ACHN (cell line): ENCODE results near the gene SETD1A.

Experiments used
- DNase-seq: peaks from one replicate; pipeline ENCODE4 v3.0.0-alpha.2; 2015
- in situ Hi-C: cut with HindIII; loops from 2 replicates; pipeline ENCODE4 v1.10.0; 2017; ENCODE audit warnings: low sequenced_read_pairs, low pct_ligation_motif_present, low pct_unique_long_range_greater_than_20kb

The SETD1A gene

DNA sequence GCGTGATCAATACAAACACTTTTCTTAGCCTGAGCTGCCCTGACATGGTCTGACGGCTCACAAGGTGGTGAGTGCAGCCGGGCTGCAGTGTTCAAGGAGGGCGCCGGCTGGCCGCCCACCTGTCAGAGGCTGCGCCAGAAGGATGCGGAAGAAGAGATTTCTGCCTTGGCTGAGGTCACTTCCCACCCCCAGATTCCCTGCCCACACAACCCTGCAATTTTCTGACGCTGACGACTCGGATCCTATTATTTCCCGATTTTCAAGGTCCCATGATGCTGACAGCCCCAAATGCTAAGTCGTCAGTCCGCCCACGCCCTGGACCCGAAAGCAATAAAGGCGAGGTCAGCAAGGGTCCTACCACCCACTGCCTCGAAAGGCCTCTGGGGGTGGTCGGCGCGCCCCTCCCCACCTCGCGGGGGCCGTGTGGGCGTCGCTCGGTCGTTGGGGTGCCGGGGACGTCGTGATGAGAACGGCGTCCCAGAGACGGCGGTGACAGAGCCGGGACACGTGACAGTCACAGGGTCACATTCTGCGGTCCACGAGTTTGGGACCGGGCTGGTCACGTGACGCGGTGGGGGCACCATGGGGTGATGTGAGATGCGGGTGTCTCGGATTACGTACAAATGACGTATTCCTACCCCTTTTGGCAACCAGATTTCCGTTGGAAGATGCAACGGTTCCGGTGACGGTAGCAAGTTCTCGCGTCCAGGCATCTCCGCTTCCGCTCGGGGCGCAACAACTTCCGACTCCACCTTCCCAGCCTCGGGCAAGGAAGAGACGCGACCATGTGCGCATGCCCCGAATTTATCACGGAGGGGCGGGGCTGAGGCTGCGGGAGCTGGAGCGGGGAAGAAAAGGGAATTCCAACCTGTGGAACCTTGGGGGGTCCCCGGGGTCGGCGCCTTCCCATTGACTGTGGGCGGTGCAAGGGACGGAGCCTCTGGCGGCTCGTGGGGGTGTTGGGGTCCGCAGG, 75.5 kb downstream of the SETD1A start, which contains the start of gene STX4:
STX4 (plus strand) TSS at position 823 of the 973 bp plus-strand sequence. CDS start 248 bp downstream, outside the sequence.
- in situ Hi-C loops: no loop called here
- DNase-seq: peak; percentile 99

- in situ Hi-C loops: no loop called here
- DNase-seq: peak; percentile 90
Observed at GRCh38 chr16:31033709-31034492, 76.3 kb downstream of the SETD1A start.
